HCT116 (cell line): ENCODE data around the gene PAK1. TPM values are rescaled to one million over a fixed set of nuclear protein-coding genes. Genes with fewer than 3 reads are reported as not detected.

Source experiments
- ATAC-seq: fragments of 200-7000 bp; cut with Tn5 transposase; 2 replicates; pipeline ENCODE4 v1.9.1; 2020; ENCODE audit warnings: mild to moderate bottlenecking, moderate library complexity
- BruUV-seq: library from RNA; stranded (reverse); fragments of 400-500 nt; replicated peaks from 2 replicates; lab custom pipeline; 2021; lab: Mats Ljungman, UMichigan
- CTCF ChIA-PET: fragments of 300-600 bp; sonication (Branson Sonifier 250); formaldehyde crosslinking; loops from one replicate; lab custom pipeline; 2021; ENCODE audit warnings: antibody characterized with exemption; lab: Charles Lee
- POLR2A ChIA-PET: fragments of 300-600, 350-600 bp; sonication (Branson Sonifier 250); formaldehyde crosslinking; loops from one replicate; lab custom pipeline; 2021; ENCODE audit warnings: antibody characterized with exemption; lab: Charles Lee
- RAD21 ChIA-PET, 2 experiments: fragments of 300-600 bp; sonication (Branson Sonifier 250); formaldehyde crosslinking; loops; one replicate each; lab custom pipeline; 2023; ENCODE audit warnings: low total read pairs in 2 of 2; ENCODE audit not compliant: uncharacterized antibody in 2 of 2, unreplicated experiment in 2 of 2, low non-redundant PET in 1 of 2; lab: Charles Lee
- DNase-seq: peaks from one replicate; pipeline ENCODE4 v3.0.0-alpha.2; 2010; ENCODE audit warnings: low read depth, low spot score
- H2AFZ ChIP-seq: fragments of 200-600 bp; shearing (Covaris generic), sonication (generic); 2 replicates; pipeline ENCODE4 v1.6.1; 2017; ENCODE audit warnings: low read depth, mixed run types, mixed read lengths, antibody characterized with exemption, low read length; ENCODE audit not compliant: poor library complexity, severe bottlenecking
- H3K27ac ChIP-seq: 2 replicates; pipeline ENCODE4 v1.5.1; 2012; ENCODE audit warnings: low read depth, low read length
- H3K27me3 ChIP-seq: fragments of 200-600 bp; sonication (generic); 2 replicates; pipeline ENCODE4 v1.6.1; 2016; ENCODE audit warnings: mixed run types, low read length, mixed read lengths; ENCODE audit not compliant: insufficient read depth
- H3K36me3 ChIP-seq, 2 experiments: fragments of 200-500 bp in 1 of 2; fragments of 200-600 bp in 1 of 2; sonication (Bioruptor generic) in 1 of 2; sonication (generic) in 1 of 2; 2 replicates each; pipeline versions ENCODE4 v1.5.1 to v1.6.1; 2014 to 2016; ENCODE audit warnings: low read length in 2 of 2, inconsistent platforms in 1 of 2, mixed read lengths in 1 of 2, mixed run types in 1 of 2; ENCODE audit not compliant: insufficient read depth in 2 of 2, control insufficient read depth in 1 of 2
- H3K4me1 ChIP-seq, 2 experiments: fragments of 200-600 bp in 1 of 2; sonication (generic) in 1 of 2; 2 replicates each; pipeline versions ENCODE4 v1.5.1 to v1.6.1; 2012 to 2017; ENCODE audit warnings: low read length in 2 of 2, inconsistent platforms in 1 of 2, mild to moderate bottlenecking in 1 of 2, mixed read lengths in 1 of 2, mixed run types in 1 of 2, moderate library complexity in 1 of 2; ENCODE audit not compliant: insufficient read depth in 2 of 2, control insufficient read depth in 1 of 2
- H3K4me2 ChIP-seq: fragments of 200-600 bp; sonication (generic); 2 replicates; pipeline ENCODE4 v1.6.1; 2017; ENCODE audit warnings: mixed run types, low read length, mixed read lengths
- H3K4me3 ChIP-seq, 2 experiments: fragments of 200-600 bp in 1 of 2; sonication (generic) in 1 of 2; replicated peaks in 1 of 2; 2 replicates each; pipeline ENCODE4 v1.5.1; 2011 to 2016; ENCODE audit warnings: low read length in 2 of 2, control low read depth in 1 of 2, low read depth in 1 of 2, mild to moderate bottlenecking in 1 of 2, mixed read lengths in 1 of 2, mixed run types in 1 of 2
- H3K79me2 ChIP-seq: fragments of 200-600 bp; sonication (generic); 2 replicates; pipeline ENCODE4 v1.6.1; 2017; ENCODE audit warnings: mild to moderate bottlenecking, mixed run types, low read length, moderate library complexity, mixed read lengths; ENCODE audit not compliant: insufficient read depth
- H3K9ac ChIP-seq: fragments of 200-600 bp; sonication (generic); 2 replicates; pipeline ENCODE4 v1.6.1; 2016; ENCODE audit warnings: low read length, mixed read lengths
- H3K9me2 ChIP-seq: fragments of 200-600 bp; sonication (generic), shearing (Covaris generic); 2 replicates; pipeline ENCODE4 v1.6.1; 2017; ENCODE audit warnings: mixed run types, mild to moderate bottlenecking, moderate library complexity; ENCODE audit not compliant: insufficient read depth
- H3K9me3 ChIP-seq, 2 experiments: fragments of 200-500 bp in 1 of 2; fragments of 200-600 bp in 1 of 2; sonication (Bioruptor generic) in 1 of 2; sonication (generic) in 1 of 2; 2 replicates each; pipeline ENCODE4 v1.6.1; 2014 to 2017; ENCODE audit warnings: low read length in 2 of 2, mixed read lengths in 2 of 2, inconsistent platforms in 1 of 2, low read depth in 1 of 2, mild to moderate bottlenecking in 1 of 2, mixed run types in 1 of 2, moderate library complexity in 1 of 2; ENCODE audit not compliant: control insufficient read depth in 1 of 2, insufficient read depth in 1 of 2
- H4K20me1 ChIP-seq: fragments of 200-600 bp; sonication (generic), shearing (Covaris generic); 2 replicates; pipeline ENCODE4 v1.6.1; 2017; ENCODE audit warnings: mixed run types, mild to moderate bottlenecking, moderate library complexity; ENCODE audit not compliant: insufficient read depth
- CEBPB ChIP-seq: IDR thresholded peaks from 2 replicates; pipeline ENCODE4 v1.6.1; 2012; ENCODE audit warnings: low read depth
- ELF1 ChIP-seq: IDR thresholded peaks from 2 replicates; pipeline ENCODE4 v1.6.1; 2012; ENCODE audit warnings: low read depth, borderline replicate concordance
- EZH2 ChIP-seq: fragments of 200-600 bp; sonication (generic); IDR thresholded peaks from 2 replicates; pipeline ENCODE4 v1.6.1; 2017; ENCODE audit warnings: antibody characterized with exemption, mixed run types
- FOSL1 ChIP-seq: IDR thresholded peaks from 2 replicates; pipeline ENCODE4 v1.6.1; 2012; ENCODE audit warnings: low read depth
- POLR2A ChIP-seq: IDR thresholded peaks from 2 replicates; pipeline ENCODE4 v1.7.0; 2011; ENCODE audit warnings: borderline replicate concordance; ENCODE audit not compliant: insufficient read depth, insufficient read length; ENCODE audit errors: extremely low read depth
- TCF7L2 ChIP-seq: IDR thresholded peaks from 2 replicates; pipeline ENCODE4 v1.7.0; 2011; ENCODE audit warnings: borderline replicate concordance, inconsistent platforms; ENCODE audit not compliant: insufficient read depth, insufficient read length; ENCODE audit errors: extremely low read depth
- YY1 ChIP-seq: IDR thresholded peaks from 2 replicates; pipeline ENCODE4 v1.6.1; 2011; ENCODE audit warnings: low read length, low read depth, moderate library complexity, mild to moderate bottlenecking; ENCODE audit not compliant: insufficient replicate concordance; ENCODE audit errors: extremely low read depth
- ZNF274 ChIP-seq: fragments of 200-500 bp; sonication (Bioruptor generic); IDR thresholded peaks from 2 replicates; pipeline ENCODE4 v1.6.1; 2014; ENCODE audit warnings: mild to moderate bottlenecking, low read depth, low read length, inconsistent platforms
- intact Hi-C: fragments of 100-400 bp; cut with micrococcal nuclease; formaldehyde crosslinking; loops from 2 replicates; pipeline ENCODE4 v1.10.0; 2022
- total RNA-seq: library from RNA; stranded (reverse); gene quantifications from one replicate; pipeline ENCODE4 v1.2.1, GENCODE V29; 2021; ENCODE audit not compliant: unreplicated experiment
- TF ChIP-seq, protein P1 (sequence below): IDR thresholded peaks from 2 replicates; pipeline ENCODE4 v1.6.1; 2011; ENCODE audit warnings: mild to moderate bottlenecking, low read length, moderate library complexity; ENCODE audit not compliant: insufficient replicate concordance; ENCODE audit errors: extremely low read depth
- TF ChIP-seq, protein P2 (sequence below): IDR thresholded peaks from 2 replicates; pipeline ENCODE4 v1.6.1; 2012

Gene PAK1
- total RNA-seq, 1 experiment from 2014 or later, result 56.1 TPM

DNA sequence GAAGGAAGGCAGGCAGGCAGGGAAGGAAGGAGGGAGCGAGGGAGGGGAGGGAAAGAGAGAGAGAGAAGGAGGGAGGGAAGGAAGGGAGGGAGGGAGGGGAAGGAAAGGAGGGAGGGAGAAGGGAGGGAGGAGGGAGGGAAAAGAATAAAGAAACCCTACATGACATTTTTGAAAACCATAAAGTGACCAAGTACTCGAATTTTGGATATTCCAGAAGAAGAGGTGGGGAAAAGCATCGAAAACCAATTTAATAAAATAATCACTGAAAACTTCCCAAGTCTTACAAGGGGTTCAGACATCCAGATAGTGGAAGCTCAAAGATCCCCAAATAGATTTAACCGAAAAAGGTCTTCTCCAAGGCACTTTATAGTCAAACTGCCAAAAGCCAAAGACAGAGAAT is 184.2 kb downstream of the PAK1 start:
- no peak for TF ChIP-seq FOSL1
- TF ChIP-seq, protein P1, sequence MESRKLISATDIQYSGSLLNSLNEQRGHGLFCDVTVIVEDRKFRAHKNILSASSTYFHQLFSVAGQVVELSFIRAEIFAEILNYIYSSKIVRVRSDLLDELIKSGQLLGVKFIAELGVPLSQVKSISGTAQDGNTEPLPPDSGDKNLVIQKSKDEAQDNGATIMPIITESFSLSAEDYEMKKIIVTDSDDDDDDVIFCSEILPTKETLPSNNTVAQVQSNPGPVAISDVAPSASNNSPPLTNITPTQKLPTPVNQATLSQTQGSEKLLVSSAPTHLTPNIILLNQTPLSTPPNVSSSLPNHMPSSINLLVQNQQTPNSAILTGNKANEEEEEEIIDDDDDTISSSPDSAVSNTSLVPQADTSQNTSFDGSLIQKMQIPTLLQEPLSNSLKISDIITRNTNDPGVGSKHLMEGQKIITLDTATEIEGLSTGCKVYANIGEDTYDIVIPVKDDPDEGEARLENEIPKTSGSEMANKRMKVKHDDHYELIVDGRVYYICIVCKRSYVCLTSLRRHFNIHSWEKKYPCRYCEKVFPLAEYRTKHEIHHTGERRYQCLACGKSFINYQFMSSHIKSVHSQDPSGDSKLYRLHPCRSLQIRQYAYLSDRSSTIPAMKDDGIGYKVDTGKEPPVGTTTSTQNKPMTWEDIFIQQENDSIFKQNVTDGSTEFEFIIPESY, result no peak
- TF ChIP-seq EZH2, result no peak
- no peak for TF ChIP-seq YY1
- no peak for TF ChIP-seq ELF1
- no peak for TF ChIP-seq TCF7L2
- no peak for TF ChIP-seq ZNF274
- TF ChIP-seq, protein P2, sequence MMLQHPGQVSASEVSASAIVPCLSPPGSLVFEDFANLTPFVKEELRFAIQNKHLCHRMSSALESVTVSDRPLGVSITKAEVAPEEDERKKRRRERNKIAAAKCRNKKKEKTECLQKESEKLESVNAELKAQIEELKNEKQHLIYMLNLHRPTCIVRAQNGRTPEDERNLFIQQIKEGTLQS, result no peak
- no peak for TF ChIP-seq CEBPB
- TF ChIP-seq POLR2A, result no peak
- ATAC-seq (no peak), DNase-seq (no peak)
- CTCF ChIA-PET, result no interaction called here
- no peak overlapping the region for H3K4me2 ChIP-seq
- no peak overlapping the region for H3K27ac ChIP-seq
- POLR2A ChIA-PET, result no interaction called here
- no peaks in the 10 kb centered on the region for H3K79me2 ChIP-seq
- peaks cover 0 to 7% of the 10 kb centered on the region in 2 experiments; a peak in 1 of 4 replicates for H3K4me1 ChIP-seq
- intact Hi-C loops, result no loop called here
- H2AFZ ChIP-seq, result no peak overlapping the region
- H3K4me3 ChIP-seq, result no peak overlapping the region
- no peaks in the 10 kb centered on the region for H3K9me3 ChIP-seq
- no peaks in the 10 kb centered on the region for H3K27me3 ChIP-seq
- H4K20me1 ChIP-seq, result no peaks in the 10 kb centered on the region
- no peak overlapping the region for H3K9ac ChIP-seq
- no TSS peak for BruUV-seq
- RAD21 ChIA-PET, result no interaction called here
- H3K9me2 ChIP-seq, result 0 out of 2 replicates have a peak, but pooled peaks cover 9% of the 10 kb centered on the region
- H3K36me3 ChIP-seq, result no peaks in the 10 kb centered on the region
